HG02623 (cell line): Measurements from ENCODE around the gene NCOA3.
"Not testable (repeated sequence)": the region's sequence is repeated elsewhere in the genome, so short reads cannot be mapped to it uniquely, and the experiment has no call there.

ENCODE experiments used
- ATAC-seq: cut with Tn5 transposase; IDR thresholded peaks from one replicate; pipeline ENCODE4 v1.9.1; 2021; ENCODE audit warnings: moderate library complexity; ENCODE audit not compliant: unreplicated experiment

The NCOA3 gene

DNA sequence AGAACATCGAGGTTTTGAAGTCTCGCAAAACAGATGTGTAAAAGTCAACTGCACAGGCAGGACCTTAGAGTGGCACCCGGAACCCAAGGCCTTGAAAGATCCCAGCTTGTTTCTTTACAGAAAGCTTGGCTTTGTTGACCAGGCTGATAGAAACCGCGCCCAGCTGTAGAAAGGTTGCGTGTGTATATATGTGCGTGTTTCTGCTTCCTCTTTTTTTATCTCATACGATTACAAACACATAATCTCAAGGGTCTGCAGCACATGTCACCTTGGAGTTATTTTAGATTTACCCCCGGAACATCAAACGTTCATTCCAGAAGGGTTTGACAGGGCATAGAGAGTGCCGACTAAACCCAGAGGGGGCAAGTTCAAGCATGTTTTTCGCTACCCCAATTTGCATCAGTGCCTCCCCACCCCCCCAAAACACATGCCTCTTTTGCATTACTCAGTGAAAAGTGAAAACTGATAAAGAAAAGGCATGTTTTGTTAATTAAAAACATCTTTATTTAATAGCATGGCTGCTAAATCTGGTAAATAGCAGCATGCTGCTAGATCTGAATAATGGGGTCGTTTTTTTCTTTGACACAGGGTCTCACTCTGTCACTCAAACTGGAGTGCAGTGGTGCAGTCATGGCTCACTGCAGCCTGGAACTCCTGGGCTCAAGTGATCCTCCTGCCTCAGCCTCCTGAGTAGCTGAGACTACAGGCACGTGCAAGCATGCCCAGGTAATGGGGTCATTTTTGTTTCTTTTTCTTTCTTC, 33.2 kb upstream of the NCOA3 start:
- peak; percentile 47 for ATAC-seq

GRCh38 chr20:47475419-47476044, 26.2 kb upstream of the NCOA3 start:
- ATAC-seq = no peak

DNA sequence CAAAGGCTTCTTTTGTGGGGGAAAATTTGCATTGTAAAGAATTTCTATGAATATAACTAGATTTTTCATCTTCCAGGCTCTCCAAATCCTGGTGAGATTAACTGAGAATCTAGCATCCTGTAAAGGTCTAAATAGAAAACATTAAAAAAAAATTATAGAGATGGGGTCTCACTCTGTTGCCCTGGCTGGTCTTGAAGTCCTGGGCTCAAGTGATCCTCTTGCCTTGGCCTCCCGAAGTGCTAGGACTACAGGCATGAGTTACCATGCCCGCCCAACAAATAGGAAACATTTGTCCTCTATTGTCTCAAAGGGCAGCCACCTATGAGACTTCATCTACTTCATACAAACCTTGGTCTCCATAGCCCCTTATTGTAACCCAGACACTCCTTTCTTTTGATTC, 25.2 kb upstream of the NCOA3 start:
- ATAC-seq = no peak

GRCh38 chr20:47479093-47479492, 22.6 kb upstream of the NCOA3 start:
- no peak for ATAC-seq

- ATAC-seq = no peak
Measured at GRCh38 chr20:47479506-47479905, 22.2 kb upstream of the NCOA3 start.

DNA sequence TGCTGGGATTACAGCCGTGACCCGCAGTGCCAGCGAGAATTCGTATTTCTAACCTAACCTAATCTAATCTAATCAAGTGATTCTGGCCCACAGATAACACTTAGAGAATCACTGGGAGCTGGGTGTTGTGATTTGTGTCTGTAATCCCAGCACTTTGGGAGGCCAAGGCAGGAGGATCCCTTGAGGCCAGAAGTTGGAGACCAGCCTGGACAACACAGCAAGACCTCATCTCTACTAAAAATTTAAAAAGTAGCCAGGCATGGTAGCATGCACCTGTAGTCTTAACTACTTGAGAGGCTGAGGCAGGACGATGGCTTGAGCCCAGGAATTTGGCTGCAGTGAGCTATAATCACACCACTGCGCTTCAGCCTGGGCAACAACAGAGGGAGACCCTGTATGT, 21.4 kb upstream of the NCOA3 start:
- ATAC-seq = no peak

DNA sequence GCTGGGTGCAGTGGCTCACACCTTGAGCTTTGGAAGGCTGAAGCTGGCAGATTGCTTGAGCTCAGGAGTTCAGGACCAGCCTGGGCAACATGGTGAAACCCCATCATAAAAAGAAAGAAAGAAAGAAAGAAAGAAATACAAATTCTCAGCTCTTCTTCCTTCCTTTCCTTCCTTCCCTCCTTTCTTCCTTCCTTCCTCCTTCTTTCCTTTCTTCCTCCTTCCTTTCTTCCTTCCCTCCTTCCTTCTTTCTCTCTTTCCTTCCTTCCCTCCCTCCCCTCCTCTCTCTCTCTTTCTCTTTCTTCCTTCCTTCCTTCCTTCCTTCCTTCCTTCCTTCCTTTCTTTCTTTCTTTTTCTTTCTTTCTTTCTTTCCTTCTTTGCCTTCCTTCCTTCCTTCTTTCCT, 21.0 kb upstream of the NCOA3 start:
- ATAC-seq = no peak

- no peak for ATAC-seq
Measured at GRCh38 chr20:47481330-47482216, 20.1 kb upstream of the NCOA3 start.

- ATAC-seq = no peak
Measured at GRCh38 chr20:47482705-47483104, 19.0 kb upstream of the NCOA3 start.

- ATAC-seq = no peak
Measured at GRCh38 chr20:47484303-47484702, 17.4 kb upstream of the NCOA3 start.

DNA sequence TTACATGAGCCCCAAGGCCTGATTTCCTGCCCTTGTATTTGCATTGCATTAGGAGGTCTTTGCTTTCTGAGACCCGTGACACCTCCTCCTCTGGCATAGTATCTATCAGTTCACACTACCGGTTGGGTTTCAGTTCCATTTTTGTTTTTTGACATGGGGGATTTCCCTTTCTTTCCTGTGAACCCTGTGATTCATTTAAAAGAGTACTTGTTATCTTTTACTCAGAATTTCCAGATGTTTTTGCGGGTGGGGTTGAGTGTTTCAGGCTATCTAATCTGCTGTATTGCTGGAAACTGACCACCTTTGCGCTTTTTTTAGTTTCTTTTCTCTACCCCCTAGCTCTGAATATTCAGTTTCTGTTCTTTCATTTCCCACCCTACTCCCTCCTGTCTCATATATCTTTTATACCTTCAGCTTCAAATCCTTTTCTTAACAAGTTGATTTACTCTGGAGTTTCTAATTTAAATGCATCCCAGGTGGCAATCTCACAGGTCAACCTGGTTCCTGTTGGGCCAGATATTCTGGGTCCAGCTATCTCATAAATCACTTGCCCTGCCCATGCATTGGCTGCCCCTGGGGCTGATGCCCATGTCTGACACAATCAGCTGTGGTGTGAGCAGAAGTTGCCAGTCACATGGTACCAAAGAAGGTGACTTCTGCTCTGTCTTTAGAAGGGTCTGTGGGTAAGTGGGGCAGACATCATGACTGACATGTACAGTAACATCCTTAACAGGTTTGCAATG, 14.3 kb upstream of the NCOA3 start:
- peak; percentile 77 for ATAC-seq

GRCh38 chr20:47489448-47489872, 12.2 kb upstream of the NCOA3 start:
- no peak for ATAC-seq

- ATAC-seq = no peak
Measured at GRCh38 chr20:47490795-47491194, 10.9 kb upstream of the NCOA3 start.

GRCh38 chr20:47492284-47492683, 9.4 kb upstream of the NCOA3 start:
- ATAC-seq = no peak

DNA sequence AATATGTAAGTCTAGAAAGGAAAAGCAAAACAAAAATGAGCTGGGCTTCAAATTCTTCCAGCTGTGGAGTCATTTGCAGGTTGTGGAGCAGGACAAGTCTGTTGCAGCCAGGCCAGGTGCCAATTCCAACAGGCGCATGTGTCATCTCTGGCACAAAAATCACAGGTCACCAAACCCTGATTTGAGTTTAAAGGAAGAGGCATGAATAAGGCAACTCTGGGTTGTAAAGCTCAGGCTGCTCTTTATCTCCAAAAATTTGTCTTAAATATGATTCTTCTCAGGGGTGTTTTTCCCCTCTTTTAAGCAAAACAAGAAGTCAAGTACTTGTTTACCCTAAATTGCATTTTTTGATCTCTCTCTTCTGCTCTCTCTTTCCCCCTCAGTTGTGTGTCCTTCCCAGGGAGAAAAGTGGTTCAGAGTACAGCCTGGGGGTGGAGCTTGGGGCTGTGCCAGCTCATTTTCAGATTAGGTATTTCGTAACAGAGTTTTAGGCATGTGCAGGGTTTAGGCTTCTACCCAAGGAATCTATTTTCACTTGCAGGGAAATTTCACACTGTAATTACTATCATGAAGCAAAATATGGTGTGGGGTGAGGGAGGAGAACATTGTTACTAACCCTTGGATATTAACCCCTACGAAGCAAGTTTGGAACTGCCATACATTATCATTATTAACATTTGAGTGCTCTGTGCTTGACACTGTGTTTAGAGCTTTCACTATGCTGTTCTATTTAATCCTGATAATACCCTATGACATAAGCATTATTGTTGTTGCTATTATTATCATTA, 8.3 kb upstream of the NCOA3 start:
- no peak for ATAC-seq

DNA sequence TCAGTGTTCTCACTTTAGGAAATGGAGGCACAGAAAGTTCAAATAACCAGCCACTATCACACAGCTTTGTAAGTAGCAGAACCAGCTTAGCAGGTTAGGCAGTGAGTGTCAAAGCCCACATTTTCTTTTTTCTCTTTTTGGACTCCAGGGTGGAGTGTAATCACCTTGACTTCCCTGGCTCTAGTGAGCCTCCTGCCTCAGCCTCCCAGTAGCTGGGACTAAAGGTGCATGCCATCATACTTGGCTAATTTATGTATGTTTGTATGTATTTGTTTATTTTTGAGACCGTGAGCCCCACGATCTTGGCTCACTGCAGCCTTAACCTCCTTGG, 7.8 kb upstream of the NCOA3 start:
- ATAC-seq = no peak

GRCh38 chr20:47494606-47495005, 7.1 kb upstream of the NCOA3 start:
- not testable (repeated sequence) for ATAC-seq

DNA sequence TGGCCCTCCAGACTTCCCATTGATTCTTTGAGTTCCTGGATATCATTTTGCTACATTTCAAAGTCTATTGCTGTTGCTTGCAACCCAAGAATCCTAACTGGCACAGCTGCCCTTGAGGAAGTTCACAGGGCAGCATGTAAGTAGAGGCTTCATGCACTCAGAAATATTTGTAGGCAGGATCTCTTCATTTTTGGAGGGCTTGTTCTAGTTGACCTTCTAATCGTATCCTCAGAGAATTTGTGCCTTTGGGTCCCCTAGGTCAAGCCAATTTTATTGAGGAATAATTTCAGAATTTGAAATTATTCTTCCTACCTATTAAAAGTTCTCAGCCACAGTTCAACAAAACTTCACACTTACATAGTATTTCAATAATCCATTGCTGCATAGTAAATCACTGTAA, 5.6 kb upstream of the NCOA3 start:
- ATAC-seq = no peak

- no peak for ATAC-seq
Measured at GRCh38 chr20:47498606-47499005, 3.1 kb upstream of the NCOA3 start.

GRCh38 chr20:47499053-47499452, 2.6 kb upstream of the NCOA3 start:
- ATAC-seq = no peak
